GM12864 (cell line): ENCODE data around the gene ITGB6.

ENCODE experiments used
- DNase-seq: peaks from one replicate; pipeline ENCODE4 v3.0.0-alpha.2; 2011; ENCODE audit warnings: low read depth
- H3K4me3 ChIP-seq: 2 replicates; pipeline ENCODE4 v1.5.1; 2011; ENCODE audit warnings: mild to moderate bottlenecking, low read depth, low read length, control low read depth
- TF ChIP-seq, protein P1 (sequence below): IDR thresholded peaks from 2 replicates; pipeline ENCODE4 v1.5.1; 2011; ENCODE audit warnings: low read depth, mild to moderate bottlenecking, moderate library complexity, low read length, control low read depth, inconsistent platforms; ENCODE audit errors: missing control alignments

ITGB6 gene

DNA sequence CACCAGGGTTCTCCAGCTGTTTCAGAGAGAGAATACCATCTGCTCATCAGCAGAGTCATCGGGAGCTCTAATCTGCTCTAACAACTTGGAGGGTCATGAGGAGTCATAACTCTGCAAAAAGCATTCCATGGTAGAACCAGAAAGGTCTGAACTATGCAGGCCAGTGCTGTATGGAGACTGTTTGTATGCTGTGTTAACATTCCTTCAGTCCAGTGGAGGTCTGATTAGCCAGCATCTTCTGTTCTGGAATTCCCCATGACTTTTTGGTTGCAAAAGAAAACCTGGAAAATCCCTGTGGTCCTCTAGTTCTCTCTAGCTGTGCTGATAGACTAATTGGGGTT lies 9.4 kb upstream of the ITGB6 start:
- DNase-seq: no peak
- TF ChIP-seq, protein P1, sequence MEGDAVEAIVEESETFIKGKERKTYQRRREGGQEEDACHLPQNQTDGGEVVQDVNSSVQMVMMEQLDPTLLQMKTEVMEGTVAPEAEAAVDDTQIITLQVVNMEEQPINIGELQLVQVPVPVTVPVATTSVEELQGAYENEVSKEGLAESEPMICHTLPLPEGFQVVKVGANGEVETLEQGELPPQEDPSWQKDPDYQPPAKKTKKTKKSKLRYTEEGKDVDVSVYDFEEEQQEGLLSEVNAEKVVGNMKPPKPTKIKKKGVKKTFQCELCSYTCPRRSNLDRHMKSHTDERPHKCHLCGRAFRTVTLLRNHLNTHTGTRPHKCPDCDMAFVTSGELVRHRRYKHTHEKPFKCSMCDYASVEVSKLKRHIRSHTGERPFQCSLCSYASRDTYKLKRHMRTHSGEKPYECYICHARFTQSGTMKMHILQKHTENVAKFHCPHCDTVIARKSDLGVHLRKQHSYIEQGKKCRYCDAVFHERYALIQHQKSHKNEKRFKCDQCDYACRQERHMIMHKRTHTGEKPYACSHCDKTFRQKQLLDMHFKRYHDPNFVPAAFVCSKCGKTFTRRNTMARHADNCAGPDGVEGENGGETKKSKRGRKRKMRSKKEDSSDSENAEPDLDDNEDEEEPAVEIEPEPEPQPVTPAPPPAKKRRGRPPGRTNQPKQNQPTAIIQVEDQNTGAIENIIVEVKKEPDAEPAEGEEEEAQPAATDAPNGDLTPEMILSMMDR: no peak
- H3K4me3 ChIP-seq: no peak overlapping the region

DNA sequence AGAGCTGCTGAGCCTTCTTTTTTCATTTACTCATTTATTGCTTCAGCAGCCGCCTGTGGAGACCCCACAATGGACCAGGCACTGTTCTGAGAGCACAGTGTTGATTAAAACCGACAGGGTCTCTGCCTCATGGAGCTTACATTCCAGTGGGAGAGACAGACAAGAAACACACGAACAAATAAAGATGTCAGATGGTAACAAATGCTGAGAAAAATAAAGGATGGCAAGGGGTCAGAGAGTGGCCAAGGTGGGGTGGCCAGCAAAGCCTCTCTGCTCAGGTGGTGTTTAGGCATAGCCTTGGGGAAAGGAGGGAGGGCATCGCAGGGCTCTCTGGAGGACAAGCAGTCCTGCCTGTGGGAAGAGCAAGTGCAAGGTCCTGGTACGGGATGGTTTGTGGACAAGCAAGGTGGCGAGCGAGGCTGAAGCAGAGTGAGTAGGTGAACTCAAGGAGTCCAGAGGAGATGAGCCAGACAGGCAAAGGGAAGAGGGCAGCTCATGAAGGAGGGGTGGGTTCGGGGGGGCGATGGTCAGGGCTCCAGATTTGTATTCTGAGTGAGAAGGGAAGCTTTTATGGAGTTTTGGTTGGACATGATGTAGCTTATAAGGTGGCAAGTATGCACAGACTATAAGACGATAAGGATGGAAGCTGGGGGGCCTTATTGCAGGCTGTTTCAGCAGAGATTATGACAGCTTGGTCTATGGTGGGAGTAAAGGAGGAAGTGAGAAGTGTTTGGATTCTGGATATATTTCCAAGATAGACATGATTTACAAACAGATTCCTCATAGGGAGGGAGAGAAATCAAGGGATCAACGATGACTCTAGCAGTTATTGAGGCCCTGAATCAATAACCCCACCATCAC lies 8.8 kb upstream of the ITGB6 start:
- no peak overlapping the region for H3K4me3 ChIP-seq
- TF ChIP-seq, protein P1: no peak
- no peak for DNase-seq

DNA sequence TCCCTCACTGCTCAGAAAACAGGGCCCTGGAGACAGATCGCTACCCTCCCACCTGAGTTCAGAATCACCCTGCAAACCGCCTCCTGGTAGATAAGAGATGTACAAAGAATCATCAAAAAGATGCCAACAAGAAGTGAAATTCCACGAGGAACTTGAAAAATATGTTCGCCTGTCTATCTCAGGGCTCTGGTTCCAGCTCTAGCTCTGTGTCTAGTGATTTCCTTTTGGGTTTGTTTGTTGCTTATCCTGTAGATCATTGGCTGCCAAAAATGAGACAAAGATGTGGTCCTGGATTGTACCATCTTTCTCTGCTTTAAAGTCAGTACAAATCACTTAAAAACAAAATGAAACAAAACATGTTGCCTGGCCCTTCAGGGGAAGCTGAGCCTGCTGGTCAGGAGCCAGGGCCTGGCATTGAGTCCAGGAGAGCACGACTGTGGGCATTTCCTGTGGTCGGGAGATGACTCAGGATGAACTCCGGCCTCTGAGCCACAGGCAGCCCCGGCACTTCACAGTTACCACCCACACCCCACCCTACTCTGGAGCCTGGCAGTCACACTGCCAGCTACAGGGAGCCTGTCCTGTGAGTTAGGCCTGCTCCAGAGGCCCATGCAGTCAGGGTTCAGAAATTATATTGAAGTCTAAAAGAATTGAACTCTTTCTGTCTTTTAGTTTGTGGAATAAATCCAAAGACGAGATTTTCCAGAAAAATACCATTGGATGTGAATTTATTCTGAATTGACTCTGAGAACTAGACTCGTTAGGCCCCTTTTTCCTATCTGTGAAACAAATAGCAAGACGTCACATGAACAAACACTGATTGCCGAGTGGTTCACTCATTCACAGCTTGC lies 8.0 kb upstream of the ITGB6 start:
- H3K4me3 ChIP-seq: no peak overlapping the region
- DNase-seq: no peak

DNA sequence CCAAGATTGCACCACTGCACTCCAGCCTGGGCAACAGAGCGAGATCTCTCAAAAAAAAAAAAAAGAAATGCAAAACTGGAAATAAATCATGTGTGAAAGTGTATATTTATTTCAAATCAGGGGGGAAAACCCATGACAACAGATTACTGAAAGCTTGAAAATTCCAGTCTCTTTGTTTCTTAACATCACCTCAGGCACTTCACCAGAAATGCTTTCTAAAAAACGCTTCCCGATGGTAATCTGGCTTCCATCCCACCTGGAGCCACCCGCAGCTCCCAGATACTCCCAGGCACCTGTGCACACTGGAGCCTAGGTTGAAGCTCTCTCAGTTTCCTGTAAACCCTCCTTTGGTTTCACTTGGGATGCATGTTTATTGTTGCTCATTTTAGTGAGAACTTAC lies 7.2 kb upstream of the ITGB6 start:
- no peak for DNase-seq
- H3K4me3 ChIP-seq: no peak overlapping the region
- TF ChIP-seq, protein P1: no peak

More for the DNA sequence above, 8.0 kb upstream of the ITGB6 start:
- TF ChIP-seq, protein P1: no peak

DNA sequence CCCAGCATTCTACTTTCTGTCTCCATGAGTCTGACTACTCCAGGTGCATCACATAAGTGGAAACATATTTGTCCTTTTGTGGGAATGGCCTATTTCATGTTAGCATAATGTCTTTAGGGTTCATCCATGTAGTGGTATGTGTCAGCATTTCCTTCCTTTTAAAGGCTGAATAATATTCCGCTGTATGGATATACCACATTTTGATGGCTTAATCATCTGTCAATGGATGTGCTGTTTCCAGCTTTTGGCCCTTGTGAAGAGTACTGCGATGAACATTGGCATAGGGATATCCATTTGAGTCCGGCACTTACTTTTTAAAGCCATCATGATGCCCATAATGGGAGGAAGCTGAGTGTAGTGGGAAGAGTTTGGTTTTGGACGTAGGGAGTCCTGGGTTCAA lies 6.4 kb upstream of the ITGB6 start:
- TF ChIP-seq, protein P1: no peak
- no peak overlapping the region for H3K4me3 ChIP-seq
- no peak for DNase-seq

DNA sequence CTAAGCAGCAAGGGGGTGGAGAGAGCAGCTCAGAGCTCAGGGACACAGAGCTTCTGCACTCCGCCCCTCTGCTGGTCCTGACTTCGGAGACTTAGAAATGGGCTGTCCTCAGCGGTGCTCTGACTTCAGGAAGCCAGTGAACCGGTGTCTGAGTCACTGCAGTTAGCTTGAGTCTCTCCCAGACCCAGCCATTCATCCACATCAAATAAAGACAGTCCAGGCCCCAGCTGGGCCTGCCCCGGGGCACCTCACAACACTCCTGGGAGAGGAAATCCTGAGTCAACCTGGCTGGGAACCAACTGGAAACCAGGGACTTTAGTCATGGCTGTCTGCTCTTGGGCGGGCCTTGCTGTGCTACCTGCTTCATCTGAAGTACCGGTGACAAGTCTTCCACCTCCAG lies 5.4 kb upstream of the ITGB6 start:
- DNase-seq: no peak
- TF ChIP-seq, protein P1: no peak
- H3K4me3 ChIP-seq: no peak overlapping the region
